HG03432 (cell line): ENCODE results near the gene RAB8A.

Experiments
- ATAC-seq: cut with Tn5 transposase; IDR thresholded peaks from one replicate; pipeline ENCODE4 v1.9.1; 2021; ENCODE audit warnings: mild to moderate bottlenecking, moderate library complexity; ENCODE audit not compliant: unreplicated experiment

RAB8A gene

GRCh38 chr19:16136185-16136999, 24.7 kb downstream of the RAB8A start:
- ATAC-seq, result no peak

GRCh38 chr19:16139752-16140151, 28.1 kb downstream of the RAB8A start:
- ATAC-seq, result no peak

- peak; percentile 40 for ATAC-seq
These were observed 29.4 kb downstream of the RAB8A start for GRCh38 chr19:16141043-16141442.

- no peak for ATAC-seq
These were observed 30.4 kb downstream of the RAB8A start for GRCh38 chr19:16142032-16142580.

- peak; percentile 55 for ATAC-seq
These were observed 31.9 kb downstream of the RAB8A start, which contains the start of gene HSH2D for GRCh38 chr19:16143399-16144215. HSH2D (plus strand) TSS chr19:16143685; CDS start chr19:16148751, 5,066 bp downstream.

GRCh38 chr19:16144216-16144581, 32.5 kb downstream of the RAB8A start:
- ATAC-seq, result no peak

GRCh38 chr19:16146112-16146511, 34.4 kb downstream of the RAB8A start:
- no peak for ATAC-seq

GRCh38 chr19:16148443-16149229, 36.9 kb downstream of the RAB8A start:
- no peak for ATAC-seq

GRCh38 chr19:16153582-16154336, 42.1 kb downstream of the RAB8A start:
- no peak for ATAC-seq

- no peak for ATAC-seq
These were observed 42.9 kb downstream of the RAB8A start for GRCh38 chr19:16154557-16154956.

GRCh38 chr19:16155128-16155527, 43.4 kb downstream of the RAB8A start:
- ATAC-seq, result no peak

- no peak for ATAC-seq
These were observed 45.2 kb downstream of the RAB8A start for GRCh38 chr19:16156904-16157303.

GRCh38 chr19:16157601-16158000, 45.9 kb downstream of the RAB8A start:
- no peak for ATAC-seq

GRCh38 chr19:16159655-16160054, 48.0 kb downstream of the RAB8A start:
- ATAC-seq, result no peak

GRCh38 chr19:16160445-16160942, 48.8 kb downstream of the RAB8A start:
- no peak for ATAC-seq

GRCh38 chr19:16160943-16161560, 49.4 kb downstream of the RAB8A start:
- no peak for ATAC-seq

GRCh38 chr19:16161840-16162239, 50.2 kb downstream of the RAB8A start:
- no peak for ATAC-seq

GRCh38 chr19:16164222-16164890, 52.7 kb downstream of the RAB8A start:
- no peak for ATAC-seq

- ATAC-seq, result no peak
These were observed 54.7 kb downstream of the RAB8A start for GRCh38 chr19:16166417-16166816.
